CD8-positive, alpha-beta memory T cell (primary cell): ENCODE measurements around the gene RING1. TPM values are rescaled to one million over a fixed set of nuclear protein-coding genes. Genes with fewer than 3 reads are reported as not detected.
A peak's percentile ranks its signal among the peaks of the same experiment; 100 is the strongest.

ENCODE experiments used
- CTCF ChIA-PET: fragments of 350-600 bp; sonication (Branson Sonifier 250); formaldehyde crosslinking; loops from one replicate; lab custom pipeline; 2021; ENCODE audit warnings: antibody characterized with exemption; lab: Charles Lee
- POLR2A ChIA-PET: fragments of 350-600 bp; sonication (Branson Sonifier 250); formaldehyde crosslinking; loops from one replicate; lab custom pipeline; 2021; ENCODE audit warnings: antibody characterized with exemption; lab: Charles Lee
- DNase-seq, 5 donors: peaks; one replicate each; pipeline versions ENCODE4 v3.0.0 to v3.0.0-alpha.2; 2020 to 2022; ENCODE audit warnings: mixed read lengths in 1 of 5
- H3K27ac ChIP-seq: one replicate; pipeline ENCODE4 v1.7.0; 2013; ENCODE audit warnings: low read depth, mild to moderate bottlenecking, low read length, moderate library complexity
- H3K27me3 ChIP-seq: 2 replicates; pipeline ENCODE4 v1.7.0; 2013; ENCODE audit warnings: low read length, mild to moderate bottlenecking; ENCODE audit not compliant: insufficient read depth, poor library complexity, severe bottlenecking
- H3K36me3 ChIP-seq: 2 replicates; pipeline ENCODE4 v1.7.0; 2013; ENCODE audit warnings: mild to moderate bottlenecking, low read length, moderate library complexity; ENCODE audit not compliant: insufficient read depth
- H3K4me1 ChIP-seq: 2 replicates; pipeline ENCODE4 v1.7.0; 2013; ENCODE audit warnings: mild to moderate bottlenecking, low read length, moderate library complexity; ENCODE audit not compliant: insufficient read depth
- H3K4me3 ChIP-seq: 2 replicates; pipeline ENCODE4 v1.7.0; 2013; ENCODE audit warnings: mild to moderate bottlenecking, low read length
- H3K9me3 ChIP-seq: 2 replicates; pipeline ENCODE4 v1.7.0; 2013; ENCODE audit warnings: mild to moderate bottlenecking, low read length
- H3K27ac Mint-ChIP-seq, 8 donors: one replicate each; pipeline ENCODE4 v1.8.0; 2020 to 2021; ENCODE audit warnings: mixed read lengths in 8 of 8, mild to moderate bottlenecking in 6 of 8, inconsistent platforms in 3 of 8, moderate library complexity in 3 of 8
- H3K27me3 Mint-ChIP-seq, 2 donors: one replicate each; pipeline ENCODE4 v1.8.0; 2020 to 2021; ENCODE audit warnings: mixed read lengths in 2 of 2, mild to moderate bottlenecking in 1 of 2, moderate library complexity in 1 of 2
- H3K36me3 Mint-ChIP-seq, 3 donors: one replicate each; pipeline ENCODE4 v1.8.0; 2020 to 2021; ENCODE audit warnings: mixed read lengths in 3 of 3, inconsistent platforms in 1 of 3, mild to moderate bottlenecking in 1 of 3
- H3K4me1 Mint-ChIP-seq, 3 donors: one replicate each; pipeline ENCODE4 v1.8.0; 2020 to 2021; ENCODE audit warnings: mixed read lengths in 3 of 3, inconsistent platforms in 1 of 3, mild to moderate bottlenecking in 1 of 3
- H3K4me3 Mint-ChIP-seq, 7 donors: one replicate each; pipeline ENCODE4 v1.8.0; 2020 to 2021; ENCODE audit warnings: mixed read lengths in 7 of 7, mild to moderate bottlenecking in 6 of 7, moderate library complexity in 4 of 7, inconsistent platforms in 2 of 7
- H3K9me3 Mint-ChIP-seq, 5 donors: one replicate each; pipeline ENCODE4 v1.8.0; 2020 to 2022; ENCODE audit warnings: mixed read lengths in 5 of 5, mild to moderate bottlenecking in 3 of 5, moderate library complexity in 2 of 5, inconsistent platforms in 1 of 5
- polyA plus RNA-seq: library from polyadenylated mRNA; unstranded; fragments of 300-500 nt; fragmentation: Illumina TruSeq; gene quantifications from one replicate; pipeline ENCODE4 v1.2.3, GENCODE V29; 2021
- total RNA-seq, 2 experiments: library from RNA; stranded (reverse); gene quantifications; one replicate each; pipeline ENCODE4 v1.2.3, GENCODE V29; 2021

Gene RING1
- total and polyA plus RNA-seq, 3 experiments from 2014 or later = 10.1 to 47.0 (median 43.1) TPM

- Histone ChIP-seq H3K36me3 (no peaks in the 10 kb centered on the region), H3K27me3 (peaks cover 4% of the 10 kb centered on the region), H3K4me1 (peaks cover 21% of the 10 kb centered on the region), H3K9me3 (no peaks in the 10 kb centered on the region), H3K27ac (no peak overlapping the region), H3K4me3 (no peak overlapping the region)
- peaks cover 0 to 41% (median 9%) of the 10 kb centered on the region in 3 donors for H3K36me3 Mint-ChIP-seq
- H3K27me3 Mint-ChIP-seq = peaks cover 17 to 35% of the 10 kb centered on the region in 2 donors
- H3K4me3 Mint-ChIP-seq = peak overlapping the region in 1 of 7 donors; percentile 54
- no peak overlapping the region for H3K27ac Mint-ChIP-seq
- peaks cover 21 to 23% (median 22%) of the 10 kb centered on the region in 3 donors for H3K4me1 Mint-ChIP-seq
- POLR2A ChIA-PET = no interaction called here
- CTCF ChIA-PET = no interaction called here
- peaks cover 8 to 17% (median 9%) of the 10 kb centered on the region in 5 donors for H3K9me3 Mint-ChIP-seq
- DNase-seq = no peak
These were observed 23.1 kb upstream of the RING1 start for GRCh38 chr6:33185190-33185589.

- peaks cover 0 to 40% (median 9%) of the 10 kb centered on the region in 3 donors for H3K36me3 Mint-ChIP-seq
- Histone ChIP-seq H3K4me1 (peaks cover 21% of the 10 kb centered on the region), H3K27me3 (peaks cover 4% of the 10 kb centered on the region), H3K36me3 (no peaks in the 10 kb centered on the region), H3K4me3 (no peak overlapping the region), H3K9me3 (no peaks in the 10 kb centered on the region), H3K27ac (no peak overlapping the region)
- no peak overlapping the region for H3K4me3 Mint-ChIP-seq
- DNase-seq = no peak
- ChIA-PET POLR2A (no interaction called here), CTCF (no interaction called here)
- H3K27me3 Mint-ChIP-seq = peaks cover 20 to 41% of the 10 kb centered on the region in 2 donors
- peaks cover 8 to 17% (median 9%) of the 10 kb centered on the region in 5 donors for H3K9me3 Mint-ChIP-seq
- no peak overlapping the region for H3K27ac Mint-ChIP-seq
- H3K4me1 Mint-ChIP-seq = peaks cover 21 to 23% (median 22%) of the 10 kb centered on the region in 3 donors
These were observed 22.6 kb upstream of the RING1 start for GRCh38 chr6:33185654-33186187.

GRCh38 chr6:33187809-33188208, 20.5 kb upstream of the RING1 start:
- Histone ChIP-seq H3K27me3 (peaks cover 16% of the 10 kb centered on the region), H3K4me3 (no peak overlapping the region), H3K27ac (no peak overlapping the region), H3K9me3 (no peaks in the 10 kb centered on the region), H3K36me3 (no peaks in the 10 kb centered on the region), H3K4me1 (peaks cover 30% of the 10 kb centered on the region)
- POLR2A ChIA-PET = no interaction called here
- Mint-ChIP-seq H3K4me1 (peaks cover 28 to 32% (median 28%) of the 10 kb centered on the region in 3 donors), H3K27ac (no peak overlapping the region), H3K4me3 (no peak overlapping the region), H3K27me3 (peaks cover 24 to 51% of the 10 kb centered on the region in 2 donors), H3K9me3 (peaks cover 6 to 11% (median 8%) of the 10 kb centered on the region in 5 donors), H3K36me3 (peaks cover under 1 to 41% (median 7%) of the 10 kb centered on the region in 3 donors)
- CTCF ChIA-PET = no interaction called here
- DNase-seq = no peak

- no peaks in the 10 kb centered on the region for H3K36me3 ChIP-seq
- POLR2A ChIA-PET = no interaction called here
- Mint-ChIP-seq H3K27me3 (peaks cover 26 to 51% of the 10 kb centered on the region in 2 donors), H3K4me3 (no peak overlapping the region), H3K9me3 (no peaks in the 10 kb centered on the region), H3K4me1 (peaks cover 17 to 24% (median 17%) of the 10 kb centered on the region in 3 donors), H3K36me3 (peaks cover 3 to 29% (median 6%) of the 10 kb centered on the region in 3 donors), H3K27ac (peak overlapping the region in 1 of 8 donors; percentile 47)
- DNase-seq = no peak
- no peak overlapping the region for H3K27ac ChIP-seq
- no peaks in the 10 kb centered on the region for H3K9me3 ChIP-seq
- peaks cover 19% of the 10 kb centered on the region for H3K4me1 ChIP-seq
- no peak overlapping the region for H3K4me3 ChIP-seq
- peaks cover 16% of the 10 kb centered on the region for H3K27me3 ChIP-seq
- CTCF ChIA-PET = interaction anchor here (0.7 to 1.2 kb wide), 2 partner anchors 10 to 39 kb away, joined by 3 read pairs; no protein-coding TSS in a partner anchor
These were observed 19.1 kb upstream of the RING1 start for GRCh38 chr6:33189164-33189563.

GRCh38 chr6:33189625-33190448, 18.5 kb upstream of the RING1 start:
- peaks cover 11 to 23% (median 13%) of the 10 kb centered on the region in 3 donors for H3K4me1 Mint-ChIP-seq
- no peaks in the 10 kb centered on the region for H3K9me3 Mint-ChIP-seq
- Histone ChIP-seq H3K36me3 (peaks cover 2% of the 10 kb centered on the region), H3K4me1 (peaks cover 14% of the 10 kb centered on the region), H3K9me3 (no peaks in the 10 kb centered on the region), H3K4me3 (no peak overlapping the region), H3K27me3 (peaks cover 16% of the 10 kb centered on the region), H3K27ac (no peak overlapping the region)
- H3K27me3 Mint-ChIP-seq = peaks cover 24 to 51% of the 10 kb centered on the region in 2 donors
- POLR2A ChIA-PET = no interaction called here
- peak overlapping the region in 2 of 8 donors; percentile 47 to 52 for H3K27ac Mint-ChIP-seq
- no peak overlapping the region for H3K4me3 Mint-ChIP-seq
- peaks cover 3 to 22% (median 13%) of the 10 kb centered on the region in 3 donors for H3K36me3 Mint-ChIP-seq
- no peak for DNase-seq
- CTCF ChIA-PET = interaction anchor here (1.2 to 1.3 kb wide), 2 partner anchors 9 to 176 kb away, joined by 3 to 4 read pairs; no protein-coding TSS in a partner anchor

- Histone ChIP-seq H3K9me3 (no peaks in the 10 kb centered on the region), H3K4me1 (peaks cover 14% of the 10 kb centered on the region), H3K4me3 (no peak overlapping the region), H3K27me3 (peaks cover 16% of the 10 kb centered on the region), H3K36me3 (peaks cover 10% of the 10 kb centered on the region), H3K27ac (no peak overlapping the region)
- H3K27me3 Mint-ChIP-seq = peaks cover 24 to 51% of the 10 kb centered on the region in 2 donors
- H3K4me3 Mint-ChIP-seq = no peak overlapping the region
- peak overlapping the region in 2 of 8 donors; percentile 16 to 52 for H3K27ac Mint-ChIP-seq
- ChIA-PET POLR2A (no interaction called here), CTCF (interaction anchor here (1.3 kb wide), 1 partner anchor 176 kb away, joined by 4 read pairs; no protein-coding TSS in a partner anchor)
- H3K9me3 Mint-ChIP-seq = no peaks in the 10 kb centered on the region
- no peak for DNase-seq
- H3K36me3 Mint-ChIP-seq = peaks cover 5 to 23% (median 20%) of the 10 kb centered on the region in 3 donors
- H3K4me1 Mint-ChIP-seq = peaks cover 11 to 23% (median 14%) of the 10 kb centered on the region in 3 donors
These were observed 17.7 kb upstream of the RING1 start for GRCh38 chr6:33190504-33191107.

GRCh38 chr6:33191383-33192104, 16.8 kb upstream of the RING1 start:
- Histone ChIP-seq H3K36me3 (peaks cover 20% of the 10 kb centered on the region), H3K4me1 (peaks cover 14% of the 10 kb centered on the region), H3K4me3 (no peak overlapping the region), H3K9me3 (no peaks in the 10 kb centered on the region), H3K27me3 (peaks cover 16% of the 10 kb centered on the region), H3K27ac (no peak overlapping the region)
- ChIA-PET CTCF (interaction anchor here (1.3 kb wide), 1 partner anchor 9 kb away, joined by 3 read pairs; no protein-coding TSS in a partner anchor), POLR2A (no interaction called here)
- peaks cover 9 to 30% (median 27%) of the 10 kb centered on the region in 3 donors for H3K36me3 Mint-ChIP-seq
- H3K4me1 Mint-ChIP-seq = peaks cover 11 to 23% (median 17%) of the 10 kb centered on the region in 3 donors
- no peaks in the 10 kb centered on the region for H3K9me3 Mint-ChIP-seq
- H3K4me3 Mint-ChIP-seq = peak overlapping the region in 6 of 7 donors; percentile 14 to 84 (median 46)
- DNase-seq = no peak
- H3K27ac Mint-ChIP-seq = no peak overlapping the region
- peaks cover 24 to 49% of the 10 kb centered on the region in 2 donors for H3K27me3 Mint-ChIP-seq
